Measurements from ENCODE around the gene ALKBH3. TPM values are rescaled to one million over a fixed set of nuclear protein-coding genes. Genes with fewer than 3 reads are reported as not detected.

The ALKBH3 gene
- total RNA-seq, 1 donor from 2014 or later = 25.4 TPM

GRCh38 chr11:43920598-43921419, 40.2 kb downstream of the ALKBH3 start:
- DNase-seq (ENCODE audit: low read depth, low spot score) = no peak
- Mint-ChIP-seq H3K4me3 (no peak overlapping the region), H3K4me1 (peaks cover 16% of the 10 kb centered on the region), H3K27ac (ENCODE audit: unreplicated experiment) (no peak overlapping the region), H3K27me3 (ENCODE audit: low read depth) (no peaks in the 10 kb centered on the region), H3K9me3 (no peaks in the 10 kb centered on the region), H3K36me3 (ENCODE audit: low read depth) (no peaks in the 10 kb centered on the region)
- TF ChIP-seq CTCF (conservative IDR thresholded peaks at IDR 0.05) = no peak

GRCh38 chr11:43921561-43922294, 41.1 kb downstream of the ALKBH3 start:
- Mint-ChIP-seq H3K27me3 (ENCODE audit: low read depth) (no peaks in the 10 kb centered on the region), H3K27ac (ENCODE audit: unreplicated experiment) (no peak overlapping the region), H3K9me3 (no peaks in the 10 kb centered on the region), H3K36me3 (ENCODE audit: low read depth) (no peaks in the 10 kb centered on the region), H3K4me3 (no peak overlapping the region), H3K4me1 (peaks cover 21% of the 10 kb centered on the region)
- DNase-seq (ENCODE audit: low read depth, low spot score) = no peak
- TF ChIP-seq CTCF (conservative IDR thresholded peaks at IDR 0.05) = no peak

- DNase-seq (ENCODE audit: low read depth, low spot score) = no peak
- no peak overlapping the region for H3K27ac Mint-ChIP-seq (ENCODE audit: unreplicated experiment)
- no peaks in the 10 kb centered on the region for H3K36me3 Mint-ChIP-seq (ENCODE audit: low read depth)
- H3K27me3 Mint-ChIP-seq (ENCODE audit: low read depth) = no peaks in the 10 kb centered on the region
- H3K4me1 Mint-ChIP-seq = peaks cover 21% of the 10 kb centered on the region
- TF ChIP-seq CTCF (conservative IDR thresholded peaks at IDR 0.05) = no peak
- H3K9me3 Mint-ChIP-seq = no peaks in the 10 kb centered on the region
- H3K4me3 Mint-ChIP-seq = no peak overlapping the region
These were observed 41.6 kb downstream of the ALKBH3 start for GRCh38 chr11:43922295-43922648.

GRCh38 chr11:43922744-43923405, 42.2 kb downstream of the ALKBH3 start:
- H3K4me3 Mint-ChIP-seq = no peak overlapping the region
- H3K36me3 Mint-ChIP-seq (ENCODE audit: low read depth) = no peaks in the 10 kb centered on the region
- no peak overlapping the region for H3K27ac Mint-ChIP-seq (ENCODE audit: unreplicated experiment)
- no peak for TF ChIP-seq CTCF (conservative IDR thresholded peaks at IDR 0.05)
- DNase-seq (ENCODE audit: low read depth, low spot score) = no peak
- peaks cover 21% of the 10 kb centered on the region for H3K4me1 Mint-ChIP-seq
- no peaks in the 10 kb centered on the region for H3K27me3 Mint-ChIP-seq (ENCODE audit: low read depth)
- no peaks in the 10 kb centered on the region for H3K9me3 Mint-ChIP-seq

- no peaks in the 10 kb centered on the region for H3K36me3 Mint-ChIP-seq (ENCODE audit: low read depth)
- H3K4me3 Mint-ChIP-seq = no peak overlapping the region
- H3K4me1 Mint-ChIP-seq = peaks cover 21% of the 10 kb centered on the region
These were observed 42.9 kb downstream of the ALKBH3 start for GRCh38 chr11:43923406-43924111.

More at GRCh38 chr11:43923406-43924111, 42.9 kb downstream of the ALKBH3 start:
- Mint-ChIP-seq H3K27me3 (ENCODE audit: low read depth) (no peaks in the 10 kb centered on the region), H3K27ac (ENCODE audit: unreplicated experiment) (peak overlapping the region; percentile 36), H3K9me3 (no peaks in the 10 kb centered on the region)
- no peak for TF ChIP-seq CTCF (conservative IDR thresholded peaks at IDR 0.05)
- DNase-seq (ENCODE audit: low read depth, low spot score) = no peak

Data from neural crest cell (in vitro differentiated cells).